Muscle of back (tissue), 11 donors: ENCODE results near the gene VIL1. TPM values are rescaled to one million over a fixed set of nuclear protein-coding genes. Genes with fewer than 3 reads are reported as not detected.

Experiments used
- DNase-seq, 3 donors: peaks; one replicate each; pipeline versions ENCODE4 v3.0.0 to v3.0.0-alpha.2; 2013
- polyA plus RNA-seq, 10 donors: library from polyadenylated mRNA; unstranded; fragments of 120-200 nt; gene quantifications; one replicate each; pipeline ENCODE4 v1.2.1, GENCODE V29; 2013; ENCODE audit not compliant: insufficient read length in 10 of 10

VIL1 gene
- polyA plus RNA-seq, 10 donors = 0.04 to 0.39 (median 0.11) TPM; not detected in 2

DNA sequence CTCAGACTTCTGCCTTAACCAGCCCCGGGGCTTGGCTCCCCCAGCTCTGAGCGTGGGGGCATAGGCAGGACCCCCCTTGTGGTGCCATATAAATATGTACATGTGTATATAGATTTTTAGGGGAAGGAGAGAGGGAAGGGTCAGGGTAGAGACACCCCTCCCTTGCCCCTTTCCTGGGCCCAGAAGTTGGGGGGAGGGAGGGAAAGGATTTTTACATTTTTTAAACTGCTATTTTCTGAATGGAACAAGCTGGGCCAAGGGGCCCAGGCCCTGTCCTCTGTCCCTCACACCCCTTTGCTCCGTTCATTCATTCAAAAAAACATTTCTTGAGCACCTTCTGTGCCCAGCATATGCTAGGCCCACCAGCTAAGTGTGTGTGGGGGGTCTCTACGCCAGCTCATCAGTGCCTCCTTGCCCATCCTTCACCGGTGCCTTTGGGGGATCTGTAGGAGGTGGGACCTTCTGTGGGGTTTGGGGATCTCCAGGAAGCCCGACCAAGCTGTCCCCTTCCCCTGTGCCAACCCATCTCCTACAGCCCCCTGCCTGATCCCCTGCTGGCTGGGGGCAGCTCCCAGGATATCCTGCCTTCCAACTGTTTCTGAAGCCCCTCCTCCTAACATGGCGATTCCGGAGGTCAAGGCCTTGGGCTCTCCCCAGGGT is 13.7 kb upstream of the VIL1 start:
- DNase-seq = peak in 1 of 3 donors; percentile 73

- DNase-seq = no peak
Measured at GRCh38 chr2:218405746-218406208, 13.1 kb upstream of the VIL1 start.

GRCh38 chr2:218406209-218406948 is 12.5 kb upstream of the VIL1 start:
- peak; percentile 92 to 95 (median 94) for DNase-seq

DNA sequence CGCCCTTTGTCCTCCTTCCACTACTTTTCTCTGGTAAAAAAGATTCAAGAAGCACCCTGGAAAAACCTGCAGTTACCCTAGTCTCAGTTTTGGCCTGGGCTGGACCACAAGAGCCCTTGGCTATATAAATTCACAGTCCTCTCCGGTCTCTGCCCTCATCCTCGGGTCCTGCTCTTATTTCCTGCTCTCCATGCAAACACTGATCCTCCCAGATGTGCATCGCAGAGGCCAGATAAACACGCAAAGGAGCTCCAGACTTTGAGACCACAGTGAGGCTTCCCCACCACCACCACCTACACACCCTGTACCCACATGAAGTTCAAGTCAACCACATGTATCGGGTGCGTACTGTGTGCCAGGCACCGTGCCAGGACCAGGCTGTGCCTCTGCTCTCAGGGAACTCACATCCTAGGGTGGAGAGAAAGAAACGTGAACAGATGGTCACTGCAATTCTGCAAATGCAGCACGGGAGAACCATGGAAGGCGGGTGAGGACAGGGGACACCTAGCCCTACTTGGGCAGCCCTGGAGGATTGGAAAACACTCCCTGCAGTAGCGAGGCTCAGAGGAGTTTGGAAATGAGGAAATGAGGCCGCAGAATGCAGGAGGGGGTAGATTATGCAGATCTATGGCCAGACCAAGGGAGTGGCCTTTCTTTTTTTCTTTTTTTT is 11.8 kb upstream of the VIL1 start:
- DNase-seq = peak; percentile 59 to 88 (median 65)

DNA sequence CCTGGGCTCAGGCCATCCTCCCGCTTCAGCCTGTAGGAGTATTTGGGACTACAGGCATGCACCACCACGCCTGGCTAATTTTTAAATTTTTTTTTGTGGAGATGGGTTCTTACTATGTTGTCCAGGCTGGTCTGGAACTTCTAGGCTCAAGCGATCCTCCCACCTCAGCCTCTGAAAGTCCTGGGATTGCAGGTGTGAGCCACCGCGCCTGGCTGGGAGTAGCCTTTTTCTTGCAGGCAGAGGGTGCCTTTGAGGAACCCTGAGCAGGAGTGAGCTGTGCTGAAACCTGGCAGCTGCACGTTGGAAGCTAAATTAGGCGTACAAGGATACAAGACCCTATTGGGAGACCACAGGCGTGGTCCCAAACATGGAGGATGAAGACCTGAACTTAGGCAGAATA is 11.2 kb upstream of the VIL1 start:
- DNase-seq = peak in 1 of 3 donors; percentile 33

DNA sequence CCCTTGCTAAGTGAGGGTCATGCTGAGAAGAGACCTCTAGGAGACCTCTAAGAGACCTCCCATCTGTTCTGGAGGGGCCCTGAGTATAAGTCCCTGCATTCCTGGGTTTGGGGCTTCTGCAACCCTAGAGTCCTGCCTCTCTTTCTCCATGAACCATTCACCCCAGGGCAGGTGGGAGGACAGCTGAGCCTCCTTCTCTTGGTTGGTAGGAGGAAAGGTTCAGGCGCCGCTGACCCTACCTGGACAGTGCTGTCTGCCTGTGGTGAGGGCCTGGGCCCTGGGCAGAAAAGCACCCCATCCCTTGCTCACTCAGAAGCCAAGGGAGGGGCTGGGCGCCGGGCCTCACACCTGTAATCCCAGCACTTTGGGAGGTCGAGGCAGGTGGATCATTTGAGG is 604 bp upstream of the VIL1 start:
- DNase-seq = no peak

DNA sequence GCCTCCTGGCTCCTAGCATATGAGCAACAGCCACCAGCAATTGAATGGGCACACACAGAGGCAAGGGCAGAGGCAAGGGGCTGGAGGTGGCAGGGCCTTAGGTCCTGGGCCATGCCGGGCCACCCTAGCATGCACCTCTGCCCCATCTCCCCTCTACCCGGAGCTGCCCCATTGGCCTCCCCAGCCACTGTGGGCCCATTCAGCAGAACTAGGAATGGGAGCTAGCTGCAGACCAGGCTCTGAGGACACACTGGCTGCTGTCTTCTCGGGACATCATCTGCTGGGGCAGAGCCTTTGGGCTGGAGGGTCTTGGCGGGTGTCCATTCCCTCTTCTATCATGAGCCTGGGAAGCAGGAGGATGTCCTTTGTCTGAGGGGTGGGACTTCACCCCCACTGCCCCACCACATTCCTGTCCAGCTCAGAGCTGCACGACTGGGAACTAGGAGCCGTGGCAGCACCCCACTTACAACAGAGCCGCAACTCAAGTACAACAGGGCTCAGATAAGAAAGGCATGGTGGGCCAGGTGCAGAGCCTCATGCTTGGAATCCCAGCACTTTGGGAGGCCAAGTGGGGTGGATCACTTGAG is 800 bp downstream of the VIL1 start:
- no peak for DNase-seq

DNA sequence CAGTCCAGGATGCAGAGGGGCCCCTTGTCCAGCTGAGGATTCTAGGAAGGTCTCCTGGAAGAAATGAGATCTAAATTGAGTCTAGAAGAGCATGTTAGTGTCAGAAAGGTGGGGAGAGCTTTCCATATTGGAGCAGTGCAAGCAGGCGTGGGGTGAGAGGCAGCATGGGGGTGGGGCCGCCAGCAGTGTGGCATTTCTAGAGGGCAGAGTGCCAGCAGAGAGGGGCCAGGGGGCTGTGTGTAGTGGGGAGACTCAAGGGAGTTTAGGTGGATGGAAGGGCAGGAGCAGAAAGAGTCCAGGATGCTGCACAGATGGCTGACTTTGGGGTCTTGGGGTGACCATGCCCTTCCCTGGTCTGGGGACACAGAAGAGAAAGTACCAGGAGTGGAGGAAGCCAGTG is 2.1 kb downstream of the VIL1 start:
- no peak for DNase-seq

DNA sequence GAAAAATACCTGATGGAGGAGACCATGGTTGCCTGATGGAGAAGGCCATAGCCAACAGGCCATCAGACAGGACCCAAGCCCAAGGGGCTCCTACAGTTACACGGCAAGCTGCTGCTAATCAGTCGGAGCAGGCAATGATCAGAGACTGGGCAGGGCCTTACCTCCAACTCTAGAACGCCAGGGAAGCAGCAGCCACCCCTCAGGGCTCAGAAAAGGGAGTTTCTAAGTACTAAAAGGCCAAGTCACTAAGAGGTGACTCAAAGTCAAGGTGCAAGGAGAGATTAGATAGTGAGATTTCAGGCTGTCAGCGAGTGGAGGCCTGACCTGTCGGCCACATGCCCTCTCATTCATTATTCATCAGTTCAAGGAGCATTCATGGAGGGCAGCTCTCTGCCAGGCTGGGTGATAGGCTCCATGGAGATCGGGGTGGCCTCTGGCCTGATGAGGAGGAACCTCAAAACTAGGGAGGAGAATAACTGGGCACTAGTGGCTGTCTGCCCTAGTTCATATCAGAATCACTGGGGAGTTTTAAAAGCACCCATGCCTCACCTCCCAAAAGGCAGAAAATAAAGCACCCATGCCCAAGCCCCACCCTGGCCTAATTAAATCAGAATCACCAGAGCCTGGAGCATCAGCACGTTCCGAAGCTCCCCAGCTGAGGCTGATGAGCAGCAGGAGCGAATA is 3.6 kb downstream of the VIL1 start:
- no peak for DNase-seq

GRCh38 chr2:218423584-218423983 is 4.7 kb downstream of the VIL1 start:
- no peak for DNase-seq

DNA sequence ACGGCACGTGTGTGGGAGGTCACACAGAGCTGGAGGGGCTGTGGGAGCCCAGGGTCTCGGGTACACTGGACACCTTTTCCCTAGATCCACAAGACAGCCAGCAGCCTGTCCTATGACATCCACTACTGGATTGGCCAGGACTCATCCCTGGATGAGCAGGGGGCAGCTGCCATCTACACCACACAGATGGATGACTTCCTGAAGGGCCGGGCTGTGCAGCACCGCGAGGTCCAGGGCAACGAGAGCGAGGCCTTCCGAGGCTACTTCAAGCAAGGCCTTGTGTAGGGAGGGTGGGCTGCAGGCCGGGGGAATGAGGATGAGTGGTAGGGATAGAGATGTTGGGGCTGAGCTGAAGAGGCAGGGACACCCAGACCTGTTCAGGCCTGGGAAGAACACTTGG is 6.6 kb downstream of the VIL1 start:
- DNase-seq = no peak

DNA sequence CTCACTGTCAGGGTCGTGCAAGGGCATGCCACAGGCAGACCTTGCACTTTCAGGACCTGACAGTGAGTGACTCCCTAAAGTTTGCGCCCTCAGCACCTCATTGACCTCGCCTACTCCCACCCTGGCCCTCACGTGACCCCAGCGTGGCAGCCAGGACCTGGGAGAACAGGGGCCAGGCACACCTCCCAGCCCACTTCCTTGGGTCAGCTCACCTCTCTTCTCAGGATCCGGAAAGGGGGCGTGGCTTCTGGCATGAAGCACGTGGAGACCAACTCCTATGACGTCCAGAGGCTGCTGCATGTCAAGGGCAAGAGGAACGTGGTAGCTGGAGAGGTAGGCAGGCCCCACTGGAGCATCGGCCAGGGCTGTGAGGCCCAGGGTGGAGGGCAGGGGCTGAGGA is 8.8 kb downstream of the VIL1 start:
- DNase-seq = no peak

- DNase-seq = no peak
Measured at GRCh38 chr2:218428846-218429558, 10.1 kb downstream of the VIL1 start.

GRCh38 chr2:218429911-218430692 is 11.2 kb downstream of the VIL1 start:
- no peak for DNase-seq

GRCh38 chr2:218430721-218431120 is 11.8 kb downstream of the VIL1 start:
- DNase-seq = no peak

DNA sequence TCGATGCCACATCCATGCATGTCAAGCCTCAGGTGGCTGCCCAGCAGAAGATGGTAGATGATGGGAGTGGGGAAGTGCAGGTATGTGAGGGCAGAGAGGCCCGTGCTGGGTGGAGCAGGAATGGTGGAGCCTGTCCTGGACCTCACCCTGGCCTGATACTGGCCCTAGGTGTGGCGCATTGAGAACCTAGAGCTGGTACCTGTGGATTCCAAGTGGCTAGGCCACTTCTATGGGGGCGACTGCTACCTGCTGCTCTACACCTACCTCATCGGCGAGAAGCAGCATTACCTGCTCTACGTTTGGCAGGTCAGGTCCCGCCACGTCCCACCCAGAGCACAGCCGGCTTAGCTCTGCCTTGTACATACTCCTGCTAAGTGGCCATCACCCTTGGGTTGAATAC is 13.0 kb downstream of the VIL1 start:
- no peak for DNase-seq

- DNase-seq = no peak
Measured at GRCh38 chr2:218432676-218433365, 13.9 kb downstream of the VIL1 start.

GRCh38 chr2:218434456-218434855 is 15.5 kb downstream of the VIL1 start:
- no peak for DNase-seq
